ENCODE data around the gene BEX3.
"Not testable (repeated sequence)": the region's sequence is repeated elsewhere in the genome, so short reads cannot be mapped to it uniquely, and the experiment has no call there.

BEX3 gene

GRCh38 chrX:103376118-103376978 lies at the start of gene BEX3:
Gene BEX3 (plus strand): TSS chrX:103376538. CDS start chrX:103377522, 984 bp downstream.
- Mint-ChIP-seq H3K4me3 (peak within 1 kb of the TSS; percentile 62), H3K27ac (ENCODE audit: low read depth) (peak within 1 kb of the TSS; percentile 61), H3K27me3 (no peaks in the 10 kb centered on the region), H3K36me3 (ENCODE audit: insufficient read depth) (peaks cover 3% of the 10 kb centered on the region), H3K4me1 (peaks cover 4% of the 10 kb centered on the region), H3K9me3 (no peaks in the 10 kb centered on the region)
- DNase-seq (ENCODE audit: low spot score in 2 of 2), result no peak
- ATAC-seq (replicated peaks; ENCODE audit: extremely low read depth, poor library complexity, severe bottlenecking), result peak; percentile 68

- Mint-ChIP-seq H3K27ac (ENCODE audit: low read depth) (no peak within 1 kb of the TSS), H3K4me3 (no peak within 1 kb of the TSS), H3K9me3 (no peaks in the 10 kb centered on the region), H3K4me1 (no peaks in the 10 kb centered on the region), H3K27me3 (peaks cover 48% of the 10 kb centered on the region), H3K36me3 (ENCODE audit: insufficient read depth) (no peaks in the 10 kb centered on the region)
- DNase-seq (ENCODE audit: low spot score in 2 of 2), result no peak
- no peak for ATAC-seq (replicated peaks; ENCODE audit: extremely low read depth, poor library complexity, severe bottlenecking)
Measured at GRCh38 chrX:103329991-103330390, 46.3 kb upstream of the BEX3 start, which contains the start of gene TCEAL7. Gene TCEAL7 (plus strand): TSS chrX:103330239. CDS start chrX:103331404, 1,165 bp downstream.

GRCh38 chrX:103330681-103331288 lies 45.6 kb upstream of the BEX3 start:
- H3K27ac Mint-ChIP-seq (ENCODE audit: low read depth), result no peak overlapping the region
- H3K4me3 Mint-ChIP-seq, result no peak overlapping the region
- no peaks in the 10 kb centered on the region for H3K36me3 Mint-ChIP-seq (ENCODE audit: insufficient read depth)
- H3K27me3 Mint-ChIP-seq, result peaks cover 44% of the 10 kb centered on the region
- DNase-seq (ENCODE audit: low spot score in 2 of 2) (no peak), ATAC-seq (replicated peaks; ENCODE audit: extremely low read depth, poor library complexity, severe bottlenecking) (no peak)
- H3K9me3 Mint-ChIP-seq, result no peaks in the 10 kb centered on the region
- no peaks in the 10 kb centered on the region for H3K4me1 Mint-ChIP-seq

- H3K9me3 Mint-ChIP-seq, result no peaks in the 10 kb centered on the region
Measured at GRCh38 chrX:103338663-103339062, 37.7 kb upstream of the BEX3 start.

GRCh38 chrX:103343105-103343504 lies 33.2 kb upstream of the BEX3 start:
- no peak for DNase-seq (ENCODE audit: low spot score in 2 of 2)
- Mint-ChIP-seq H3K27me3 (peaks cover 4% of the 10 kb centered on the region), H3K4me3 (no peak overlapping the region), H3K36me3 (ENCODE audit: insufficient read depth) (no peaks in the 10 kb centered on the region), H3K27ac (ENCODE audit: low read depth) (no peak overlapping the region), H3K9me3 (no peaks in the 10 kb centered on the region), H3K4me1 (no peaks in the 10 kb centered on the region)
- no peak for ATAC-seq (replicated peaks; ENCODE audit: extremely low read depth, poor library complexity, severe bottlenecking)

More at GRCh38 chrX:103338663-103339062, 37.7 kb upstream of the BEX3 start:
- DNase-seq (ENCODE audit: low spot score in 2 of 2), result no peak
- Mint-ChIP-seq H3K27ac (ENCODE audit: low read depth) (no peak overlapping the region), H3K36me3 (ENCODE audit: insufficient read depth) (no peaks in the 10 kb centered on the region), H3K4me1 (no peaks in the 10 kb centered on the region), H3K4me3 (no peak overlapping the region), H3K27me3 (no peaks in the 10 kb centered on the region)
- ATAC-seq (replicated peaks; ENCODE audit: extremely low read depth, poor library complexity, severe bottlenecking), result no peak

GRCh38 chrX:103344606-103345005 lies 31.7 kb upstream of the BEX3 start:
- ATAC-seq (replicated peaks; ENCODE audit: extremely low read depth, poor library complexity, severe bottlenecking) (no peak), DNase-seq (ENCODE audit: low spot score in 2 of 2) (no peak)
- Mint-ChIP-seq H3K4me3 (no peak overlapping the region), H3K36me3 (ENCODE audit: insufficient read depth) (no peaks in the 10 kb centered on the region), H3K27me3 (peaks cover 12% of the 10 kb centered on the region), H3K4me1 (no peaks in the 10 kb centered on the region), H3K9me3 (no peaks in the 10 kb centered on the region), H3K27ac (ENCODE audit: low read depth) (no peak overlapping the region)

GRCh38 chrX:103347682-103348397 lies 28.5 kb upstream of the BEX3 start:
- Mint-ChIP-seq H3K27me3 (peaks cover 12% of the 10 kb centered on the region), H3K4me1 (no peaks in the 10 kb centered on the region), H3K36me3 (ENCODE audit: insufficient read depth) (no peaks in the 10 kb centered on the region), H3K9me3 (no peaks in the 10 kb centered on the region), H3K27ac (ENCODE audit: low read depth) (no peak overlapping the region), H3K4me3 (no peak overlapping the region)
- no peak for ATAC-seq (replicated peaks; ENCODE audit: extremely low read depth, poor library complexity, severe bottlenecking)
- DNase-seq (ENCODE audit: low spot score in 2 of 2), result no peak

- Mint-ChIP-seq H3K27me3 (peaks cover 20% of the 10 kb centered on the region), H3K27ac (ENCODE audit: low read depth) (no peak within 1 kb of the TSS), H3K4me1 (peaks cover 10% of the 10 kb centered on the region), H3K9me3 (no peaks in the 10 kb centered on the region), H3K36me3 (ENCODE audit: insufficient read depth) (peaks cover 2% of the 10 kb centered on the region), H3K4me3 (peak within 1 kb of the TSS; percentile 79)
- no peak for DNase-seq (ENCODE audit: low spot score in 2 of 2)
- ATAC-seq (replicated peaks; ENCODE audit: extremely low read depth, poor library complexity, severe bottlenecking), result no peak
Measured at GRCh38 chrX:103356130-103356798, 20.1 kb upstream of the BEX3 start, which contains the start of gene TCEAL9. Gene TCEAL9 (plus strand): TSS chrX:103356506. CDS start chrX:103357685, 1,179 bp downstream.

- H3K4me1 Mint-ChIP-seq, result peaks cover 10% of the 10 kb centered on the region
- no peaks in the 10 kb centered on the region for H3K9me3 Mint-ChIP-seq
- no peak overlapping the region for H3K27ac Mint-ChIP-seq (ENCODE audit: low read depth)
- H3K36me3 Mint-ChIP-seq (ENCODE audit: insufficient read depth), result peaks cover 2% of the 10 kb centered on the region
- no peak for DNase-seq (ENCODE audit: low spot score in 2 of 2)
- H3K27me3 Mint-ChIP-seq, result peaks cover 20% of the 10 kb centered on the region
- peak overlapping the region; percentile 79 for H3K4me3 Mint-ChIP-seq
- no peak for ATAC-seq (replicated peaks; ENCODE audit: extremely low read depth, poor library complexity, severe bottlenecking)
Measured at GRCh38 chrX:103356858-103357257, 19.5 kb upstream of the BEX3 start.

GRCh38 chrX:103357871-103358270 lies 18.5 kb upstream of the BEX3 start:
- Mint-ChIP-seq H3K9me3 (no peaks in the 10 kb centered on the region), H3K36me3 (ENCODE audit: insufficient read depth) (peaks cover 2% of the 10 kb centered on the region), H3K27ac (ENCODE audit: low read depth) (no peak overlapping the region), H3K27me3 (peaks cover 20% of the 10 kb centered on the region), H3K4me1 (peaks cover 10% of the 10 kb centered on the region), H3K4me3 (no peak overlapping the region)
- ATAC-seq (replicated peaks; ENCODE audit: extremely low read depth, poor library complexity, severe bottlenecking) (no peak), DNase-seq (ENCODE audit: low spot score in 2 of 2) (no peak)

- not testable (repeated sequence) for H3K36me3 Mint-ChIP-seq (ENCODE audit: insufficient read depth); H3K4me3 Mint-ChIP-seq; H3K27ac Mint-ChIP-seq (ENCODE audit: low read depth); DNase-seq (ENCODE audit: low spot score in 2 of 2); H3K9me3 Mint-ChIP-seq; ATAC-seq (replicated peaks; ENCODE audit: extremely low read depth, poor library complexity, severe bottlenecking)
- H3K27me3 Mint-ChIP-seq, result peaks cover 11% of the 10 kb centered on the region
- H3K4me1 Mint-ChIP-seq, result peaks cover 10% of the 10 kb centered on the region
Measured at GRCh38 chrX:103359605-103360004, 16.7 kb upstream of the BEX3 start.

GRCh38 chrX:103360092-103360491 lies 16.2 kb upstream of the BEX3 start:
- no peaks in the 10 kb centered on the region for H3K9me3 Mint-ChIP-seq
- DNase-seq (ENCODE audit: low spot score in 2 of 2) (no peak), ATAC-seq (replicated peaks; ENCODE audit: extremely low read depth, poor library complexity, severe bottlenecking) (no peak)
- H3K4me3 Mint-ChIP-seq, result no peak overlapping the region
- H3K4me1 Mint-ChIP-seq, result peaks cover 10% of the 10 kb centered on the region
- peaks cover 13% of the 10 kb centered on the region for H3K27me3 Mint-ChIP-seq
- peaks cover 2% of the 10 kb centered on the region for H3K36me3 Mint-ChIP-seq (ENCODE audit: insufficient read depth)
- no peak overlapping the region for H3K27ac Mint-ChIP-seq (ENCODE audit: low read depth)

Measured in central memory CD8-positive, alpha-beta T cell (primary cell).